GM23338 (cell line): ENCODE data around the gene GOSR2. TPM values are rescaled to one million over a fixed set of nuclear protein-coding genes. Genes with fewer than 3 reads are reported as not detected.

Experiments
- ATAC-seq: fragments of 200-7000 bp; cut with Tn5 transposase; 3 replicates; pipeline ENCODE4 v1.9.1; 2020
- DNase-seq: peaks from one replicate; pipeline ENCODE4 v3.0.0-alpha.2; 2015; ENCODE audit warnings: low spot score
- H2AFZ ChIP-seq: fragments of 200-600 bp; sonication (generic); 2 replicates; pipeline ENCODE4 v1.8.0; 2016; ENCODE audit warnings: antibody characterized with exemption, mild to moderate bottlenecking, moderate library complexity
- H3F3A ChIP-seq: fragments of 200-600 bp; sonication (generic); replicated peaks from 2 replicates; pipeline ENCODE4 v1.8.0; 2017; ENCODE audit warnings: antibody characterized with exemption, mixed run types, low read depth
- H3K27ac ChIP-seq: fragments of 200-600 bp; sonication (generic); 2 replicates; pipeline ENCODE4 v1.6.1; 2016; ENCODE audit warnings: low read depth
- H3K27me3 ChIP-seq: fragments of 200-600 bp; sonication (generic); 2 replicates; pipeline ENCODE4 v1.8.0; 2016; ENCODE audit warnings: mild to moderate bottlenecking, mixed run types, moderate library complexity; ENCODE audit not compliant: insufficient read depth
- H3K36me3 ChIP-seq: fragments of 200-600 bp; sonication (generic); 2 replicates; pipeline ENCODE4 v1.8.0; 2016; ENCODE audit warnings: mild to moderate bottlenecking; ENCODE audit not compliant: insufficient read depth
- H3K4me1 ChIP-seq: fragments of 200-600 bp; sonication (generic); 2 replicates; pipeline ENCODE4 v1.8.0; 2016; ENCODE audit warnings: mild to moderate bottlenecking, moderate library complexity; ENCODE audit not compliant: insufficient read depth
- H3K4me2 ChIP-seq: fragments of 200-600 bp; sonication (generic); 2 replicates; pipeline ENCODE4 v1.7.1; 2017; ENCODE audit warnings: mixed run types
- H3K4me3 ChIP-seq: fragments of 200-600 bp; sonication (generic); 2 replicates; pipeline ENCODE4 v1.6.1; 2016; ENCODE audit warnings: mixed run types
- H3K79me2 ChIP-seq: fragments of 200-600 bp; sonication (generic); replicated peaks from 2 replicates; pipeline ENCODE4 v1.8.0; 2017; ENCODE audit warnings: mild to moderate bottlenecking; ENCODE audit not compliant: insufficient read depth
- H3K9me2 ChIP-seq: fragments of 200-600 bp; sonication (generic); 2 replicates; pipeline ENCODE4 v1.8.0; 2017; ENCODE audit not compliant: insufficient read depth
- H4K20me1 ChIP-seq: fragments of 200-600 bp; sonication (generic); replicated peaks from 2 replicates; pipeline ENCODE4 v1.8.0; 2017; ENCODE audit warnings: mild to moderate bottlenecking; ENCODE audit not compliant: insufficient read depth
- H3K27ac Mint-ChIP-seq: 2 replicates; pipeline ENCODE4 v1.8.0; 2020; ENCODE audit warnings: inconsistent platforms, mild to moderate bottlenecking, moderate library complexity, mixed read lengths
- H3K27me3 Mint-ChIP-seq: 3 replicates; pipeline ENCODE4 v1.8.0; 2022; ENCODE audit warnings: low read depth, mild to moderate bottlenecking, moderate library complexity, mixed read lengths, inconsistent platforms; ENCODE audit not compliant: insufficient read depth, poor library complexity
- H3K36me3 Mint-ChIP-seq: 3 replicates; pipeline ENCODE4 v1.8.0; 2021; ENCODE audit warnings: low read depth, mild to moderate bottlenecking, inconsistent platforms, moderate library complexity, mixed read lengths
- H3K4me1 Mint-ChIP-seq: 3 replicates; pipeline ENCODE4 v1.8.0; 2020; ENCODE audit warnings: mild to moderate bottlenecking, inconsistent platforms, mixed read lengths
- H3K4me3 Mint-ChIP-seq: 3 replicates; pipeline ENCODE4 v1.8.0; 2021; ENCODE audit warnings: moderate library complexity, mild to moderate bottlenecking, inconsistent platforms, mixed read lengths
- H3K9me3 Mint-ChIP-seq: 3 replicates; pipeline ENCODE4 v1.8.0; 2020; ENCODE audit warnings: moderate library complexity, mild to moderate bottlenecking, inconsistent platforms, mixed read lengths
- CREB1 ChIP-seq: fragments of 250-450 bp; sonication (Bioruptor Pico); IDR thresholded peaks from 2 replicates; pipeline ENCODE4 v1.5.0; 2020; ENCODE audit warnings: low read depth, mild to moderate bottlenecking, moderate library complexity
- ETS1 ChIP-seq: IDR thresholded peaks from 2 replicates; pipeline ENCODE4 v1.6.1; 2016; ENCODE audit warnings: antibody characterized with exemption
- EZH2 ChIP-seq: fragments of 200-600 bp; sonication (generic); IDR thresholded peaks from one replicate; pipeline ENCODE4 v1.8.0; 2017; ENCODE audit warnings: antibody characterized with exemption, mild to moderate bottlenecking, low read depth; ENCODE audit not compliant: unreplicated experiment
- JUNB ChIP-seq: IDR thresholded peaks from one replicate; pipeline ENCODE4 v1.6.1; 2016; ENCODE audit warnings: antibody characterized with exemption; ENCODE audit not compliant: unreplicated experiment
- POLR2AphosphoS5 ChIP-seq: IDR thresholded peaks from 2 replicates; pipeline ENCODE4 v1.6.1; 2016; ENCODE audit warnings: antibody characterized with exemption, low read depth
- REST ChIP-seq: IDR thresholded peaks from one replicate; pipeline ENCODE4 v1.6.1; 2018; ENCODE audit warnings: antibody characterized with exemption; ENCODE audit not compliant: unreplicated experiment
- ZNF114 ChIP-seq: fragments of 250-450 bp; sonication (Bioruptor Pico); IDR thresholded peaks from 2 replicates; pipeline ENCODE4 v1.5.0; 2020; ENCODE audit warnings: mild to moderate bottlenecking, moderate library complexity
- ZNF462 ChIP-seq: fragments of 250-450 bp; sonication (Bioruptor Pico); IDR thresholded peaks from 2 replicates; pipeline ENCODE4 v1.5.0; 2020; ENCODE audit warnings: mild to moderate bottlenecking, moderate library complexity
- polyA plus RNA-seq: library from polyadenylated mRNA; unstranded; fragments of >200 nt; fragmentation: Nextera tagmentation; extraction: Ambion mirVana; gene quantifications from 2 replicates; pipeline ENCODE4 v1.2.1, GENCODE V29; 2016
- total RNA-seq: library from RNA; depleted of rRNA; stranded (reverse); fragments of >200 nt; shearing (Covaris generic); gene quantifications from 2 replicates; pipeline ENCODE4 v1.2.3, GENCODE V29; 2014

Gene GOSR2
- total and polyA plus RNA-seq, 2 experiments from 2014 or later = 33.2 to 36.2 TPM

- no peak for TF ChIP-seq REST
- TF ChIP-seq JUNB = no peak
- no peak for TF ChIP-seq ETS1
These were observed 45.5 kb upstream of the GOSR2 start (continued) for GRCh38 chr17:46877466-46877865.

- Histone ChIP-seq H3K79me2 (no peaks in the 10 kb centered on the region), H3K9me2 (no peaks in the 10 kb centered on the region), H3K4me1 (no peaks in the 10 kb centered on the region), H3K27ac (no peak overlapping the region), H3F3A (no peaks in the 10 kb centered on the region), H2AFZ (no peak overlapping the region), H4K20me1 (no peaks in the 10 kb centered on the region), H3K36me3 (no peaks in the 10 kb centered on the region), H3K4me3 (no peak overlapping the region), H3K4me2 (no peak overlapping the region), H3K27me3 (no peaks in the 10 kb centered on the region)
- ATAC-seq (no peak), DNase-seq (no peak)
- no peaks in the 10 kb centered on the region for H3K4me1 Mint-ChIP-seq
- no peak overlapping the region for H3K4me3 Mint-ChIP-seq
- H3K27me3 Mint-ChIP-seq = peaks cover 6% of the 10 kb centered on the region
- H3K27ac Mint-ChIP-seq = no peak overlapping the region
- no peak for TF ChIP-seq ZNF114 (CRISPR knock-in tag)
- no peak for TF ChIP-seq ZNF462 (CRISPR knock-in tag)
- TF ChIP-seq POLR2AphosphoS5 = no peak
- no peak for TF ChIP-seq ETS1
- TF ChIP-seq EZH2 = no peak
- TF ChIP-seq CREB1 (CRISPR knock-in tag) = no peak
- TF ChIP-seq REST = no peak
- no peaks in the 10 kb centered on the region for H3K9me3 Mint-ChIP-seq
- H3K36me3 Mint-ChIP-seq = no peaks in the 10 kb centered on the region
These were observed 44.9 kb upstream of the GOSR2 start for GRCh38 chr17:46878055-46878454.
